HL-60/S4 treated with retinoic acid at 250 ng/mL for 4 days and 3 days (cell line): Measurements from ENCODE around the gene MFGE8.

Experiments used
- in situ Hi-C: fragments of 300-500 bp; cut with MboI; formaldehyde crosslinking; loops from 2 replicates; pipeline ENCODE4 v1.7.0; 2022; ENCODE audit warnings: low sequenced_read_pairs

Gene MFGE8

DNA sequence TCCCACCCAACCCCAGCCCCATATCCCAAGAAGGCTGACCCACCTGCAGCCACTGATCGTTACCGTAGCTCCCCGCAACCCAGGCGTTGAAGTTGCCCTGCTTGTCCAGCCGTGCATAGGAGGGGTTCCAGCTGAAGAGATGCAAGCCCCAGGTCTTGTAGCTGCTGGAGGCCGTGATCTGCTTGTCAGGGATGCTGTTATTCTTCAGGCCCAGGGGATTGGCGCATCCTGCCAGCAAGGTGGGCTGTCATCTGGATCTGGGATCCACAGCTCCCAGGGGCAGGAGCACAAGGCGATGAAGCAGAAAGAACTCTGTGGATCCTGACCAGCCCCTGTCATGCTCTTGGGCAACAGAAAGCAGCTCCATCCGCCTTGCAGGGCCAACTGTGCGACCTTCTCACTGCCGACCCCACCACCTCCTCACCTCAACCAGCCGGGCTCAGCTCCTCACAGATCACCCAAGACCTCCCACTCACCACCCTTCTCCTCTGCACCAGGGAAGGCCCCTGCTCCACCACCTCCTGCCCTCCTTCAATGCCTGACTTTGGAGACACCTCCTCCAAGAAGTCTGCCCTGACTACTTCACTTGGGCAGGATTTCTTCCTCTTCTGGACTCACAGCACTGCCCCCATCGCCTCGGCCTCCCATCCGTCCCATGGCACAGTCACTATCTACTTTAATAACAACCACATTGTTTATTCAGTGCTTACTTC lies 11.5 kb downstream of the MFGE8 start:
- in situ Hi-C loops, result loop anchor here (25.0 kb wide), 1 partner anchor 286 kb away; no protein-coding TSS in a partner anchor

DNA sequence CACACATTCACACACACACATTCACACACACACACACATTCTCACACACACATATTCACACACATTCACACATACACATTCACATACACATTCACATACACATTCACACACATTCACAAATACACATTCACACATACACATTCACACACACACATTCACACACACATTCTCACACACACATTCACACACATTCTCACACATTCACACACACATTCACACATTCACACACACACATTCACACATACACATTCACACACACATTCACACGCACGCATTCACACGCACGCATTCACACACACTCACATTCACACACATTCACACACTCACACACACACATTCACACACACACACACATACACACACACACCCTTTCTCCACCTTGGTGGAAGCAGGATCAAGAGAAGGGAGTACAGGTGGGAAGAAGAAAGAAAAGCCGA lies 12.2 kb downstream of the MFGE8 start:
- in situ Hi-C loops, result loop anchor here (25.0 kb wide), 1 partner anchor 286 kb away; no protein-coding TSS in a partner anchor

DNA sequence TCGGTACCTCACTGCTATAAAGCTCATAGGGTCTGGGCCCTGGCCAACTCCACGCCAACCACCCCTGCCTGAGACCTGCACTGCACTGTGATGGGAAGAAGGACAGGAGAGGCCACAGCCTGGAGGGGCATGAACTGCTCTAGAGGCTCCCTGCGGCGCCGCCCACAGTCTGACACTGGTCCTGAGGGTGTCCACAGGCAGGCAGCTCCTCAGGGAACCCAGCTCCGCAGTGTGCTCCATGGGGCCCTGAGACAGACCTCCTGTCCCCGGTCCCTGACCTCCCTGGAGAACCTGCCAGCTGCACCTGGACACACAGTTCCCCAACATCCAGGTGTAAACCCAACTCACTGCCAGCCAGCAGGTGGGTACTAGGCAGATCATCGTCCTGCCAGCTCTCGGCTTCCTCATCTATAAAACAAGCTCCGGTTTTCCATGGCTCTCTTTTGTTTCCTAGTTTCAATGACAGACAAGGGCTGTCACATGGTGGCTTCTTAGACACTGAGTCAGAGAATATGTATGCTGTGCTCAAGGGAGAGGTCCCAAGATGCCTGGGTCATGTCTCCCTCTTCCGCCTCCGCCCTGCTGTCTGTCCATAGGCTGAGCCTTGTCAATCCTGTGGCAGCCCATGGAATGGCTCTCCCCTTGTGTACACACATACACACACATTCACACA lies 12.7 kb downstream of the MFGE8 start:
- in situ Hi-C loops, result loop anchor here (25.0 kb wide), 1 partner anchor 287 kb away; no protein-coding TSS in a partner anchor

DNA sequence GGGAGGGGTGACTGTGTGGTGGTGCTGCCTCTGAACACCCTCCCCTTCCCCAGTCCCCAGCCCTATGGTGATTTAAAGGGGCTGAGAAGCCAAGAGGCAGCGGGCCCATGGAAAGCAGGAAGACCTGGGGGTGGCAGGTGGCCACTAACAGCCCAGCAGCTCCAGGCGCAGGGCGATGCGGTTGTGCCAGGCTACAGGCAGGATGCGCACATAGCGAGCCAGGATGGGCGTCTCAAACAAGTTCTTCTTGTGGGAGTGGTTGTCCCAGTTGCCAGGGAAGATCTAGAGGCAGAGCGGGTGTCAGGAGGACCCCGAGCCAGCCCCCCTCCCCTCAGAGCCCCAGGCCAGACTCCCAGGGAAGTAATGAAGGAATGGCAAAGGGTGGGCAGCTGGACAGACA lies 13.9 kb downstream of the MFGE8 start:
- in situ Hi-C loops, result no loop called here

DNA sequence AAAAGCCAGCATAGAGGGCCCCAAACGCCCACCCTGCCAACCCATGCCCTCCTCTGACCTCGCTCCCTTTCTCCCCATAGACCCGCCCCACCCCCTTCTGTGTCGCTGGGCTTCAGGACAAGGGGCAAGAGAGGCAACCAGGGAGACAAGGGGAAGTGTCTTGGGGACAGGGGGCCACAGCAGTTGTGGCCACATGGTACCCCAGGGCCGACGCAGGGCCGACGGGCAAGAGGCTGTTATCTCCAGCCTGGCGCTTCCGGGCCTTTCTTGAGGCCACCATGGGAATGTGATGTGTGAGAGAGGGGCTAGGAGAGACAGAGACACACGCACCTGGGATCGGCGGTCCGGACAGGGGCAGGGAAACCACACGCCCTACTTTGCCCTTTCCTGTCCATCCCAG lies 14.4 kb downstream of the MFGE8 start:
- in situ Hi-C loops, result no loop called here

DNA sequence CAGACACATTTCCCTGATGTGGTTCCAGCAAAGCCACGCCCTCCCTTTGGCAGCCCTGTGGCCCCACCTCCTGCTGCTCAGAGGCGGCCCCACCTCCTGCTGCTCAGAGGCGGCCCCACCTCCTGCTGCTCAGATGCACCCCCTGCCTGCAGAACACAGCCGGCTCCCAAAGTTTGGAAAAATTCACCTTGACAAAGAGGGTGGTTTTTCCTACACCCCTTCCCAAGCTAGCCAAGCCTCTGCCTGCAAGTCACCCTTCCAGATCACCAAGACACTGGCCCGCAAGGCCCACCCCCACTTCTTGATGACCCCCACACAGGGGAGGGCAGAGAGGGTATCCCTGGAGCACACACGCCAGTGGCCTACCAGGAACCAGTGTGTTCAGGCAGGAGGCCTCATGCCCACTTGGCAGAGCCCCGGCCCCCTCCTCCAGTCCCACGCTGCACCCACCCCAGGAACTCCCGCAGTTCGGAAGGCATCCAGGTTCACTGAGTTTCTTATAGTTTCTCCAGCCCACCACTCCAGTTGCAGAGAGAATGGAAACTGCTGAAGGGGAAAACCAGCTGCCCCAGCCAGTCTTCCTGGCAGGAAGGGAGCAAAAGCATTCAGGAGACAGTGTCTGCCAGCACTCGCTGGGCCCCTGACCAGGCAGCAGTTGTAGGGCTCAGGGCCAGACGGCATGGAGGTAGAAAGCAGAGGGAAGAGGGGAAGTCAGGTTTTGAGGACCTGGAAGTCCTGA lies 15.6 kb downstream of the MFGE8 start:
- in situ Hi-C loops, result no loop called here

DNA sequence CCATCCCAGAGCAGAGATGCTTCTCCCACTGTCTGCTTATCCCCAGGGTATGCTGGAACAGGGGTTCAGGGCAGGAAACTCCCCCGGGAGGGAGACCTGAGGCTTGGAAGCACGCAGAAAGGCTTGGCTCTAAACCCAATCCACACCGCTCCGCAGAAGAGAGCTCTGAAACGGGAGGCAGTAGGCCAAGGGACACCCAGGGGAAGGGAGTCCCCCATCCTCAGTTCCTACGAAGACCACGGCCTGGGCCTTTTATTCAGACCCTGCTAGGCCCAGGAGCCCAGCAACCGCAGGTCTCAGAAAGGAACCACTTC lies 16.1 kb downstream of the MFGE8 start:
- in situ Hi-C loops, result no loop called here

DNA sequence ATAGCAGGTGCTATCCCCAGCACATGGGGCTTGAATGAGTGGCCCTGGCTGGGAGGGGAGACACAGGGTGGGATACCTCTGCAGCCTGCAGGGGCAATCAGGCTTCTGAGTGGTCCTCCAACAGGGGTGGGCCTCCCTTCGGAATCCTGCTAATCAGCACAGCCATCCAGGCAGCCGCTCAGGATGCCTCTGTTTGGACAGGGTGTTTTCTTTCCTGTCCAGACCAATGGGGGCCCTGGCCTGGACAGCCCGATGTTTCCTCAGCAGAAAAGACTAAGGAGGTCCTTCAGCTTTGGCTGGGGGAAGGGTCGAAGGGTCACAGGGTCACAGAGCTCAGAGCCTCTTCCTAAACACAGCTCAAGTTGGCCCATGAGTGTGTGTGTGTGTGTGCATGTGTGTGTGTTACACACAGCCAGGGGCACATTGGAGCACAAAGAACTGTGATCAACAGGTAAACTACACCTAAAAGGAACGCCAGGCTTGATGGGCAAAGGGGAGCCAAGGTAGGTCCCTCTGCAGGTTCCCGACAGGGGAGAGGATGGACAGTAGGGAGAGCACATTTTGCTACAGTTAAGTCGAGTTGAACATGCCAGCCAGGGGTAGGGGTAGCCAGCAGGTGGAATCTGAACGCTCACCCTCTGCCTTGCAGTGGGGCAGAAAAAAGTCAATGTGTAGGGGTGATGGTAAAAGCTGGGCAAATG lies 16.7 kb downstream of the MFGE8 start:
- in situ Hi-C loops, result no loop called here

DNA sequence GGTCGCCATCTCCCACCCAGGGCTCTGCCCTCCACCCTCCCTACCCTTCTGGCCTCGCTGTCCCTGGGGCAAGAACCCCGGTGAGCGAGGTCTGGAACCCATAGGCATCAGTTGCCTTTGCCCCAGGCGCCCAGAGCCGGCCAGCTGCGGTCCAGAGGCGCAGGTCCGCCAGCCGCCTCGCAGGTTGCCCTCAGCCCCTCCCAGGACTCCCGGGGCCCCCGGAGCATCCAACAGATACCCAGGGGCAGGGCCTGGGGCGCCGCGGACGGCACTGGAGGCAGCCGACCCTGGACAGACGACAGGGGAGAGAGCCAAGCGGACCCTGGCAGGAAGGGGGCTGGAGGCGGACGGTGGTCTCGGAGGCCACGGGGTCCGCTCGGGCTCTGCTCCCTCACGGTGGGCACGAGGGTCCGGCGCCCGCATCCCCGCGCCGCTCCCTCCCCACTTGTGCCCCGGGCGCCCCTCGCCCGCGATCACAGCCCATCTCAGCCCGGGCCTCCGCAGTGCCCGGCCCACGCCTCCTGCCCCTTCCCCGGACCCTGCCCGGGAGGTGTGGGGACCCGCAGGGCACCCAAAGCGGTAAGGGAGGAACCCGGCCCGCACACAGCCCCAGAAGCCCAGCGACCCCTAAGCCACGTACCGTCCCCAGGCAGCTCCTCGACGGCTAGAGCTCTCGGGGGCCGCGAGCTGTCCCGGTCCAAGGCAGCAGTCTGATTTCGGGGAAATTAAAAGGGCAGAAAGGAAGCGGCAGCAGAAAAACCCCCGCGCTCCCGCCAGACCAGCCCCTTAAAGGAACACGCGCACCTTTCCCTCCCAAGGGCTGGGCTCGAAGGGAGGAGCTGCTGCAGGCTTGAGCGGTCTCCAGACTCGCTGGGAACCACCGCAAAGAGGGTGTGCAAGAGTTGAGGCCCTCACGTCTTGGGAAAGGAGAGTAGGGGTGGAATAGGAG lies 18.1 kb downstream of the MFGE8 start, which contains the start of gene HAPLN3:
HAPLN3 (minus strand) TSS at position 726 of the 949 bp plus-strand sequence. CDS start 8,246 bp downstream, outside the sequence.
- in situ Hi-C loops, result no loop called here

DNA sequence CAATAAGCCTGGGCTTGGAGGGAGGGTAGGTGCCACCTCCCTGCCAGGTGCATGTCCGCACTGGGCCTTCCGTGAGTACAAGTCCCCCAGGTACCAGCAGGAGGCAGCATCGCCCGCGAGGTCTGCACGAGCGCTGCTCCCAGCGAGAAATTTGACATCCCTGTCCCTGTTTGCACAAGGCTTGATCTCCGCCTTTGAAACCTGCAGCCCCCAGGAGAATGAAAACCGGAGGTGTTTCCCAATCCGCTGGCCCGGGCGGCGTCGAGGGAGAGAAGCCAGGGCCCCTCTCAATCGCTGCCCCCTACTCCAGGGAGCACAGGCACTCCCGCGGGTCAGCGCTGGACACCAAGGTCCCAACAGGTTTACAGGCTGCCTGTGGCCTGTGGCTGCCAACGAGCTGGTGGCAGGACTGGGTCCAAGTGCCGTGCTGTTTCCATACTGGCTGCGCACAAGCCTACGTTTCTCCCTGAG lies 18.8 kb downstream of the MFGE8 start:
- in situ Hi-C loops, result no loop called here

DNA sequence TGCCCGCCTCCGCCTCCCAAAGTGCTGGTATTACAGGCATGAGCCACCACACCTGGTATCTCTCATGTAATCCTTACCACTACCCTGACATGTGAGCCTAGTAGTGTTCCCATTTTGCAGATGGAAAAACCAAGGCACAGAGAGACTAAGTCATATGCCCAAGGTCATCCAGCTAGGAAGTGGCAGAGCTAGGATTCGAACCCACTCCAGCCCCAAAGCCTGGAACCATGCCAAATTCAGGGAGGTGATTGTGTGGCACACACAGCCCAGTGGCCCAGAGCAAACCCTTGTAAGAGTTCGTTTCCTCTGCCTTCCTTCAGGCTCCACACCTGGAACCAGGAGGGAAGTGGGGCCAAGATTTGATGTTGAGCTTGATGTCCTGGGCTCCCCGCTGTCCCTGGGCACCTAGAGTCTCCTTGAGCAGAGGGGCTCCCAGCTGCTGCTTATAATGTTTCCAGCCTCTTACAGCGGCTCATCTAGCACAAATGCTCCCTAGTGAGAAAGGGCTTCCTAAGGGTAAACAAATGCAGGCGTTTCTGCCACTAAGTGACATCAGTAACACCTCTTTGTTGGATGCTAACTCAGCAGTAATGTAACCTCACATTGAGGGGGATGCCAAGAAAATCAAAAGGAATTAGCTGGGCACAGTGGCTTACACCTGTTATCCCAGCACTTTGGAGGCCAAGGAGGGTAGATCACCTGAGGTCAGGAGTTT lies 21.5 kb downstream of the MFGE8 start:
- in situ Hi-C loops, result no loop called here

DNA sequence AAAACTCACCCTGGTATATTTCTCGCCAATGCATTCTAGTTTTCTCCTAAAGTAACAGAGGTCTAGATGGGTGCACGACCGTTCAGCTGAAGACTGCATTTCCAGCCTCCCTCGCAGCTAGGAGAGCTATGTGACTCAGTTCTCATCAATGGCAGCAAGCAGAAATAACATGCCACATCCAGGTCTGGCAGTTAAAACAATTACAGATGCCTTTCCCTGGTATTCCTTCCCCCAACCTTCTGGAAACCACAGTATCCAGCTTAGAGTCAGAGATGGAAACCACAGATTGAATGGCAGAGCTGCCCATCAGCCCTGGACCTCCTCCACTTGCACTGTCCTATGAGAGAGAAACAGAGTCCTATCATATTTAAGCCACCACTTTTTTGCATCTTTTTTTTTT lies 22.7 kb downstream of the MFGE8 start:
- in situ Hi-C loops, result no loop called here

DNA sequence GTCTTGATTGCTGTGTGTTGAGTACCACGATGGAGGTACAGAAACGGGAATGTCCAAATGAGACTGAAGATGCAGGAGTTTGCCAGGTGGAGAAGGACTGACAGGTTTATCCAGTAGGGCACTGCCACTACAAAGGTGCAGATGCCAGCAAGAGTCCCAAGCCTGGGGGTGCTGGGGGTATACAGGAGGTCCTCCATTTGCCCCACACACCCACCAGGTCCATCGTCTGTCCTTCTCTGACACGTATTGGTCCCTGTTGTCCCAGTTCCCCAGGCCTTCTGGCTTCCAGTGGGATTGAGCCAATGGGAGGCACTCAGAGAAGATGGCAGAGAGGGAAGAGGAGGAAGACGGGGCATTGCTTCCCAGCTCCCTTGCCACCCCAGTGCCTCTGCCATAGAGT lies 24.5 kb downstream of the MFGE8 start:
- in situ Hi-C loops, result no loop called here

DNA sequence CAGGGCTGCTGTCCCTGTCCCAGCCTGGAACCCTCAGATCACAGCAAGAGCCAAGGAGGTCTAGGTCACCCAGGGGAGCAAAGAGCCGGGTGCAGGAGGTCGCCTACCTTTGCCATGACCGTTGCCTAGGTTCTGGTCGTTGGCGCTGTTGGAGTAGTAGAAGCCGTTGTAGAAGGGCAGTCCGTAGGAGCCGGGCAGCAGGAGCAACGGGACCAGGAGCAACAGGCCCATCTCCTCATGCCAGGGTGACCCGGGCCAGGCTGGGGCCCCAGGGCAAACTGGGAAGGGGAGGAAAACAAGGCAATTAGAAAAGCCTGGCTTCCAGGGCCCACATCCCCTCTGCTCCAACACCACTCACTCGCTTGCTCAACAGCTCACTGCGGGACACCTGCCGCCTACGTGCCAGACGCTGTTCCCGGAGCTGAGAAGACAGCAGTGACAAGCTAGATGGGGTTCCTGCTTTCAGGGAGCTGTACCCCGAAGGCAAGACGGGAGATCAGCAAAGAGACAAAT lies 26.1 kb downstream of the MFGE8 start:
- in situ Hi-C loops, result no loop called here

DNA sequence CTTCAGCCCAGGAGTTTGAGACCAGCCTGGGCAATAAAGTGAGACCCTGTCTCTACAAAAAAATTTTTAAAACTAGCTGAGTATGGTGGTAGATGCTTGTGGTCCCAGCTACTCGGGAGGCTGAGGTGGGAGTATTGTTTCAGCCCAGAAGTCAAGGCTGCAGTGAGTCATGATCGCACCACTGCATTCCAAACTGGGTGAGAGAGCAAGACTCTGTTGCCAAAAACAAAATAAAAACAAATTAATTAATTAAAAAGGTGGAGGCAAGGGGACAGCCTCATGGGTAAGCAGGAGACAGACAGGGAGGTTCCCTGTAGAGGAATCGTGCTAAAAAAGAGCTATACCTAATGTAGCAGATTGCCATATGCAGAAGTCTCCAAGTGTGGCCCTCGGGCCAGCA lies 30.4 kb downstream of the MFGE8 start:
- in situ Hi-C loops, result no loop called here

DNA sequence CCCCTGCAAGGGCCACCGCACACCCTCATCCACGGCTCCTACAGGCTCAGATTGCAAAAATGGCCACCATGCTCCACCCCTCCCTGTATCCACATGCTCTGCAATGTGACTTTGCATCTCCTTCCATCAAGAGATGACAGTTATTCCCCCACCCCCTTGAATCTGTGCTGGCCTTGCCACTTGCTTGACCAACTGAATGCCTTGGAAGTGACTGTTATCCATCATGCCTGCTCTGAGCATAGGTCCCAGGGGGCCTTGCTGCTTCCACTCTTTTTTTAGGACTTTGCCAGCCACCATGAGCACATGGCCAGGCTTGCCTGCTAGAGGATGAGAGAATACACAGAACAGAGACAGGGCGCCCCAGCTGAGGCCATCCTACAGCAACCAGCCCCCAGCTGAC lies 31.4 kb downstream of the MFGE8 start:
- in situ Hi-C loops, result no loop called here

DNA sequence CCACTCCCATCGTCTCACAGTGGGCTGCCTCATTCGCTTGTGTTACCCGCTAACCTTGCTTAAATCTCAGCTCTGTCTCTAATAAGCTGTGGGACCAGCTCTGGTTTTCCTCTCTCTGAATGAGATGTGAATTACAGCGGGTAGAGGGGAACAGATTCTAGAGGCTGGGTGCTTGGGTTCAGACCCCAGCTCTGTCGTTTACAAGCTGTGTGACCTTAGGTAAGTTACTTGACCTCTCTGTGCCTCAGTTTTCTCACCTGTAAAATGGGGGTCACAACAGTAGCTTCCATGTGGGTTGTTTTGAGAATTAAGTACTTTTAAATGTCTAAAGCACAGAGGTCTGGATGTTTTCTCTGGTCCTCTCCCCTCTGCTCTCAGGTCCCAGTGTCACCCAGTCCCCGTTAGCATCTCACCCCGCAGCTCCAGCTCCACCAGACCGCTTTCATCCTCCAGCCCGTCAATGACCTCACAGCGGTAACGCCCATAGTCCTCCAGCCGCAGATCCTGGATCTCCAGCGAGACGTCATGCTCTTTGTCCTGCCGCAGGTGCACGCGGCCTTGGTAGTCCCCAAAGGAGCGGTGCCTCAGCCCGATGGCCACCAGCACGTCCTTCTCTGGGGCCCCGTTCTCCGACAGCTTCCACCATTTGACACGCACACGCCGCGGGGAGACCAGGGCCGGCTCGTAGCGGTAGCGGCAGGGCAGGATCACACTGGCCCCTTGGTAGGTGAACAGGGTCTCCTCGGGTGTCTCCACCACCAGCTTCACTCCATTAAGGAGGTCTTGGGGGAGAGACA lies 32.0 kb downstream of the MFGE8 start:
- in situ Hi-C loops, result no loop called here

DNA sequence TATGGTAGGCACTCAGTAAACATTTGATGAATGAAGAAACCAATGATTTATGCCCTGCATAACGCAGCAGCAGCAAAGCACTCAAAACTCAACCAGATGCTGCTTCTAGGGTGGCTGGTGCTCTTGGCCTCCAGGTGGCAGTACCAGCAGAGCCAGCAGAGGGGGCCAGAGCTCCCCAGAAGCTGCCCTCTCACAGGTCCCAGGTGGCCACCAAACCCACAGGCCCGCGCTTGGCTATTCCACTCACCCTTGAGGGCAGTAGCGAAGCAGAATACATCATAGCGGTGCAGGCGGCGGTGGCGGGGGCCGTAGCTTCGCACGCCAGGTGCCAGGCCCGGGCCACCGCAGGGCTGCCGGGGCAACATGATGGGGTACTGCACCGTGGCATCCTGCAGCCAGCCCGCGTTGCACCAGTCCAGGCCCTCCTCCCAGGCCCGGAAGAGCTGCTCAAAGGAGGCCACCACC lies 34.4 kb downstream of the MFGE8 start:
- in situ Hi-C loops, result no loop called here
